Stimulated activated CD8-positive, alpha-beta memory T cell treated with anti-CD3 and anti-CD28 coated beads, Interleukin-4, amount 100 ng/mL, for 1 hour (primary cell): ENCODE data around the gene STK32C.
A peak's percentile ranks its signal among the peaks of the same experiment; 100 is the strongest.

ENCODE experiments used
- DNase-seq, 2 donors: peaks; one replicate each; pipeline ENCODE4 v3.0.0-alpha.2; 2020; ENCODE audit warnings: low read depth in 2 of 2, low spot score in 1 of 2

The STK32C gene

GRCh38 chr10:132249226-132249724, 58.5 kb downstream of the STK32C start:
- DNase-seq, result no peak

- DNase-seq, result peak in 1 of 2 donors; percentile 59
Observed at GRCh38 chr10:132248455-132249225, 59.1 kb downstream of the STK32C start.

- no peak for DNase-seq
Observed at GRCh38 chr10:132247943-132248342, 59.8 kb downstream of the STK32C start.

- no peak for DNase-seq
Observed at GRCh38 chr10:132246296-132246695, 61.5 kb downstream of the STK32C start.

- DNase-seq, result no peak
Observed at GRCh38 chr10:132245056-132245455, 62.7 kb downstream of the STK32C start.

- no peak for DNase-seq
Observed at GRCh38 chr10:132243626-132244025, 64.1 kb downstream of the STK32C start.

- DNase-seq, result no peak
Observed at GRCh38 chr10:132243141-132243540, 64.6 kb downstream of the STK32C start.

- no peak for DNase-seq
Observed at GRCh38 chr10:132242103-132242840, 65.5 kb downstream of the STK32C start.

- no peak for DNase-seq
Observed at GRCh38 chr10:132241496-132241895, 66.3 kb downstream of the STK32C start.

- DNase-seq, result no peak
Observed at GRCh38 chr10:132241086-132241485, 66.7 kb downstream of the STK32C start.

- DNase-seq, result no peak
Observed at GRCh38 chr10:132240581-132240980, 67.2 kb downstream of the STK32C start.

GRCh38 chr10:132240156-132240555, 67.6 kb downstream of the STK32C start:
- no peak for DNase-seq

- no peak for DNase-seq
Observed at GRCh38 chr10:132239126-132240031, 68.4 kb downstream of the STK32C start.

- DNase-seq, result no peak
Observed at GRCh38 chr10:132238371-132239125, 69.2 kb downstream of the STK32C start.

GRCh38 chr10:132237871-132238270, 69.9 kb downstream of the STK32C start:
- DNase-seq, result no peak

- DNase-seq, result no peak
Observed at GRCh38 chr10:132237396-132237795, 70.4 kb downstream of the STK32C start.

- DNase-seq, result no peak
Observed at GRCh38 chr10:132236881-132237280, 70.9 kb downstream of the STK32C start.

- DNase-seq, result no peak
Observed at GRCh38 chr10:132236161-132236560, 71.6 kb downstream of the STK32C start.

- DNase-seq, result no peak
Observed at GRCh38 chr10:132234860-132235259, 72.9 kb downstream of the STK32C start.

- DNase-seq, result no peak
Observed at GRCh38 chr10:132233501-132234085, 74.2 kb downstream of the STK32C start.
